Mesodermal cell (in vitro differentiated cells): ENCODE data around the gene NWD2.

Experiments used
- H3K27ac ChIP-seq: 2 replicates; pipeline ENCODE4 v1.7.0; 2013; ENCODE audit warnings: mild to moderate bottlenecking, low read depth, low read length, moderate library complexity; ENCODE audit not compliant: severe bottlenecking
- H3K36me3 ChIP-seq: 2 replicates; pipeline ENCODE4 v1.7.1; 2013; ENCODE audit warnings: mild to moderate bottlenecking, low read length, moderate library complexity; ENCODE audit not compliant: control insufficient read depth, insufficient read depth
- H3K4me1 ChIP-seq: one replicate; pipeline ENCODE4 v1.7.1; 2013; ENCODE audit warnings: mild to moderate bottlenecking, low read length; ENCODE audit not compliant: insufficient read depth, control insufficient read depth, poor library complexity, severe bottlenecking
- H3K4me3 ChIP-seq: 2 replicates; pipeline ENCODE4 v1.7.0; 2013; ENCODE audit warnings: low read length, control low read depth, mild to moderate bottlenecking; ENCODE audit not compliant: insufficient read depth, poor library complexity, severe bottlenecking; ENCODE audit errors: extremely low read depth
- H3K9me3 ChIP-seq: 2 replicates; pipeline ENCODE4 v1.7.1; 2013; ENCODE audit warnings: mild to moderate bottlenecking, low read length, moderate library complexity; ENCODE audit not compliant: control insufficient read depth
- WGBS, 2 experiments: methylation state at CpG; one replicate each; pipeline ENCODE4 v1.1.5; 2013; ENCODE audit warnings: missing lambda C conversion rate in 2 of 2; ENCODE audit not compliant: insufficient coverage in 2 of 2; 5-methylcytosine and 5-hydroxymethylcytosine counted together

The NWD2 gene

GRCh38 chr4:37438564-37439279 lies 194.2 kb downstream of the NWD2 start:
- H3K27ac ChIP-seq: no peak overlapping the region
- H3K4me3 ChIP-seq: no peak overlapping the region
- H3K9me3 ChIP-seq: no peaks in the 10 kb centered on the region
- peaks cover 8% of the 10 kb centered on the region for H3K4me1 ChIP-seq
- no peaks in the 10 kb centered on the region for H3K36me3 ChIP-seq
- WGBS, 2 experiments: 76 to 90% methylated on average over 3 to 4 of the region's 8 CpGs

- H3K4me1 ChIP-seq: peaks cover 8% of the 10 kb centered on the region
- no peak overlapping the region for H3K27ac ChIP-seq
- WGBS, 2 experiments: 91 to 100% methylated on average over 3 of the region's 5 CpGs
- H3K9me3 ChIP-seq: no peaks in the 10 kb centered on the region
- no peak overlapping the region for H3K4me3 ChIP-seq
- H3K36me3 ChIP-seq: no peaks in the 10 kb centered on the region
These were observed 195.4 kb downstream of the NWD2 start for GRCh38 chr4:37439809-37440474.

GRCh38 chr4:37440501-37440900 lies 196.0 kb downstream of the NWD2 start:
- Histone ChIP-seq H3K27ac (no peak overlapping the region), H3K36me3 (no peaks in the 10 kb centered on the region), H3K4me3 (no peak overlapping the region), H3K9me3 (no peaks in the 10 kb centered on the region), H3K4me1 (peaks cover 8% of the 10 kb centered on the region)
- WGBS, 2 experiments: 100% methylated on average over 1 of the region's 2 CpGs; no CpG with 5 or more reads in 1 of the 2 experiments

- WGBS, 2 experiments: 90 to 100% methylated on average over 6 to 7 of the region's 9 CpGs
- Histone ChIP-seq H3K27ac (no peak overlapping the region), H3K4me1 (peaks cover 8% of the 10 kb centered on the region)
These were observed 196.9 kb downstream of the NWD2 start for GRCh38 chr4:37441231-37442061.

GRCh38 chr4:37442062-37442323 lies 197.4 kb downstream of the NWD2 start:
- H3K4me3 ChIP-seq: no peak overlapping the region
- H3K4me1 ChIP-seq: peaks cover 8% of the 10 kb centered on the region
- H3K9me3 ChIP-seq: no peaks in the 10 kb centered on the region
- WGBS, 2 experiments: 69 to 70% methylated on average over 1 of the region's 1 CpG
- no peaks in the 10 kb centered on the region for H3K36me3 ChIP-seq
- no peak overlapping the region for H3K27ac ChIP-seq

More at GRCh38 chr4:37441231-37442061, 196.9 kb downstream of the NWD2 start:
- H3K9me3 ChIP-seq: no peaks in the 10 kb centered on the region
- H3K4me3 ChIP-seq: no peak overlapping the region
- H3K36me3 ChIP-seq: no peaks in the 10 kb centered on the region

GRCh38 chr4:37443137-37443536 lies 198.6 kb downstream of the NWD2 start:
- Histone ChIP-seq H3K4me3 (no peak overlapping the region), H3K4me1 (peaks cover 8% of the 10 kb centered on the region), H3K9me3 (no peaks in the 10 kb centered on the region), H3K36me3 (no peaks in the 10 kb centered on the region), H3K27ac (no peak overlapping the region)
- 91 to 92% methylated on average over 3 to 4 of the region's 4 CpGs for WGBS, 2 experiments

GRCh38 chr4:37445023-37445422 lies 200.5 kb downstream of the NWD2 start:
- 93 to 96% methylated on average over 7 of the region's 9 CpGs for WGBS, 2 experiments
- Histone ChIP-seq H3K9me3 (no peaks in the 10 kb centered on the region), H3K27ac (no peak overlapping the region), H3K4me3 (no peak overlapping the region), H3K36me3 (no peaks in the 10 kb centered on the region), H3K4me1 (peaks cover 8% of the 10 kb centered on the region)

GRCh38 chr4:37446016-37446415 lies 201.5 kb downstream of the NWD2 start:
- Histone ChIP-seq H3K9me3 (no peaks in the 10 kb centered on the region), H3K4me1 (peaks cover 8% of the 10 kb centered on the region), H3K4me3 (no peak overlapping the region), H3K27ac (no peak overlapping the region), H3K36me3 (no peaks in the 10 kb centered on the region)
- WGBS, 2 experiments: 87 to 95% methylated on average over 7 to 8 of the region's 8 CpGs

- Histone ChIP-seq H3K36me3 (no peaks in the 10 kb centered on the region), H3K4me1 (no peaks in the 10 kb centered on the region), H3K4me3 (no peak overlapping the region), H3K27ac (no peak overlapping the region), H3K9me3 (no peaks in the 10 kb centered on the region)
- WGBS, 2 experiments: no CpG with 5 or more reads among the region's 3 CpGs
These were observed 203.3 kb downstream of the NWD2 start for GRCh38 chr4:37447886-37448285.

GRCh38 chr4:37450309-37450708 lies 205.8 kb downstream of the NWD2 start:
- Histone ChIP-seq H3K9me3 (no peaks in the 10 kb centered on the region), H3K4me3 (no peak overlapping the region), H3K27ac (no peak overlapping the region), H3K36me3 (no peaks in the 10 kb centered on the region), H3K4me1 (no peaks in the 10 kb centered on the region)
- 91 to 94% methylated on average over 1 to 2 of the region's 2 CpGs for WGBS, 2 experiments
